ENCODE data around the gene OGFRL1.
A peak's percentile ranks its signal among the peaks of the same experiment; 100 is the strongest.

OGFRL1 gene

GRCh38 chr6:71333050-71333449, 44.4 kb downstream of the OGFRL1 start:
- FAIRE-seq (no peak), DNase-seq (ENCODE audit: low spot score) (no peak)

GRCh38 chr6:71333697-71334096, 45.1 kb downstream of the OGFRL1 start:
- no peak for FAIRE-seq
- DNase-seq (ENCODE audit: low spot score) = peak; percentile 20

GRCh38 chr6:71334768-71335167, 46.2 kb downstream of the OGFRL1 start:
- FAIRE-seq (no peak), DNase-seq (ENCODE audit: low spot score) (no peak)

GRCh38 chr6:71335544-71335943, 46.9 kb downstream of the OGFRL1 start:
- FAIRE-seq = no peak
- no peak for DNase-seq (ENCODE audit: low spot score)

GRCh38 chr6:71336901-71337300, 48.3 kb downstream of the OGFRL1 start:
- FAIRE-seq (no peak), DNase-seq (ENCODE audit: low spot score) (no peak)

GRCh38 chr6:71338540-71339316, 50.1 kb downstream of the OGFRL1 start:
- no peak for FAIRE-seq

GRCh38 chr6:71342772-71343171, 54.2 kb downstream of the OGFRL1 start:
- FAIRE-seq (no peak), DNase-seq (ENCODE audit: low spot score) (no peak)

More at GRCh38 chr6:71338540-71339316, 50.1 kb downstream of the OGFRL1 start:
- no peak for DNase-seq (ENCODE audit: low spot score)

GRCh38 chr6:71345476-71346333, 57.1 kb downstream of the OGFRL1 start:
- no peak for FAIRE-seq
- no peak for DNase-seq (ENCODE audit: low spot score)

- FAIRE-seq (no peak), DNase-seq (ENCODE audit: low spot score) (no peak)
These were observed 57.7 kb downstream of the OGFRL1 start for GRCh38 chr6:71346334-71346694.

GRCh38 chr6:71347119-71347518, 58.5 kb downstream of the OGFRL1 start:
- DNase-seq (ENCODE audit: low spot score) (no peak), FAIRE-seq (no peak)

- FAIRE-seq = no peak
- peak; percentile 14 for DNase-seq (ENCODE audit: low spot score)
These were observed 60.8 kb downstream of the OGFRL1 start for GRCh38 chr6:71349395-71349794.

GRCh38 chr6:71349976-71350615, 61.5 kb downstream of the OGFRL1 start:
- DNase-seq (ENCODE audit: low spot score) (no peak), FAIRE-seq (no peak)

GRCh38 chr6:71351190-71351589, 62.6 kb downstream of the OGFRL1 start:
- FAIRE-seq (no peak), DNase-seq (ENCODE audit: low spot score) (no peak)

All from urothelium cell line (cell line).